Kidney epithelial cell (primary cell): ENCODE data around the gene SLC6A7. TPM values are rescaled to one million over a fixed set of nuclear protein-coding genes. Genes with fewer than 3 reads are reported as not detected.
A peak's percentile ranks its signal among the peaks of the same experiment; 100 is the strongest.

Experiments
- DNase-seq: peaks from one replicate; pipeline ENCODE4 v3.0.0-alpha.2; 2010; ENCODE audit warnings: low read depth
- H3K27me3 ChIP-seq: 2 replicates; pipeline ENCODE4 v1.6.0; 2011; ENCODE audit warnings: low read length; ENCODE audit not compliant: control insufficient read depth, insufficient read depth
- H3K36me3 ChIP-seq: 2 replicates; pipeline ENCODE4 v1.5.1; 2011; ENCODE audit warnings: low read length; ENCODE audit not compliant: control insufficient read depth, insufficient read depth
- H3K4me3 ChIP-seq: 2 replicates; pipeline ENCODE4 v1.5.1; 2011; ENCODE audit warnings: low read depth, mild to moderate bottlenecking, control low read depth, low read length
- CTCF ChIP-seq: IDR thresholded peaks from 2 replicates; pipeline ENCODE4 v1.5.1; 2011; ENCODE audit warnings: mild to moderate bottlenecking, moderate library complexity, low read length, control low read depth, inconsistent platforms; ENCODE audit not compliant: insufficient read depth, poor library complexity, severe bottlenecking
- total RNA-seq: library from RNA; depleted of rRNA; stranded (reverse); fragments of >200 nt; gene quantifications from 2 replicates; pipeline ENCODE4 v1.2.3, GENCODE V29; 2015

The SLC6A7 gene
- total RNA-seq, 1 donor from 2014 or later = not detected

GRCh38 chr5:150213530-150213929 lies 23.7 kb downstream of the SLC6A7 start:
- peaks cover 4% of the 10 kb centered on the region for H3K27me3 ChIP-seq
- H3K36me3 ChIP-seq = no peaks in the 10 kb centered on the region
- no peak overlapping the region for H3K4me3 ChIP-seq
- TF ChIP-seq CTCF = no peak
- DNase-seq = no peak

- Histone ChIP-seq H3K27me3 (peaks cover 4% of the 10 kb centered on the region), H3K4me3 (no peak overlapping the region), H3K36me3 (no peaks in the 10 kb centered on the region)
- TF ChIP-seq CTCF = no peak
- no peak for DNase-seq
Observed at GRCh38 chr5:150214289-150214688, 24.4 kb downstream of the SLC6A7 start.

- no peak for TF ChIP-seq CTCF
- H3K27me3 ChIP-seq = peaks cover 4% of the 10 kb centered on the region
- H3K36me3 ChIP-seq = no peaks in the 10 kb centered on the region
- DNase-seq = no peak
- no peak overlapping the region for H3K4me3 ChIP-seq
Observed at GRCh38 chr5:150215979-150216944, 26.4 kb downstream of the SLC6A7 start.

GRCh38 chr5:150217038-150217437 lies 27.2 kb downstream of the SLC6A7 start:
- no peak for DNase-seq
- peaks cover 4% of the 10 kb centered on the region for H3K27me3 ChIP-seq
- TF ChIP-seq CTCF = no peak
- H3K4me3 ChIP-seq = no peak overlapping the region
- H3K36me3 ChIP-seq = no peaks in the 10 kb centered on the region

GRCh38 chr5:150217873-150218692 lies 28.2 kb downstream of the SLC6A7 start:
- Histone ChIP-seq H3K4me3 (no peak overlapping the region), H3K36me3 (no peaks in the 10 kb centered on the region), H3K27me3 (peaks cover 5% of the 10 kb centered on the region)
- DNase-seq = peak; percentile 32
- peak; percentile 80 for TF ChIP-seq CTCF
